Measurements from ENCODE around the gene CCL26.
"Not testable (repeated sequence)": the region's sequence is repeated elsewhere in the genome, so short reads cannot be mapped to it uniquely, and the experiment has no call there.

DNA sequence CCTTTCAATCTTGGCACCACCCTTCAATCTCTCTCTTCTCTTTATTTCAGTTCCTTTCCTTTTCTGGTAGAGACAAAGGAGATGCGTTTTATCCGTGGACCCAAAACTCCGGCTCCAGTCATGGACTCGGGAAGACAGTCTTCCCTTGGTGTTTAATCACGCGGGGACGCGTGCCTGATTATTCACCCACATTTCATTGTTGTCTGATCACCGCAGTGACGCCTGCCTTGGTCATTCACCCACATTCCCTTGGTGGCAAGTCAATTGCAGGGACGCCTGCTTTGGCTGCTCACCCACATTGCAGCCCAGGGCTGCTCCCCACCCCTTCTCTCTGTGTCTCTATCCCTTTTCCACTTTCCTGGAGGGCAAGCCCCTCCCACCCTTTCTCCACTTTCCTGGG lies 7.5 kb upstream of the CCL26 start:
- not testable (repeated sequence) for TF ChIP-seq POLR2AphosphoS5 (IDR thresholded peaks at IDR 0.05; ENCODE audit: low read depth, low read length); TAF1 (IDR thresholded peaks at IDR 0.05; ENCODE audit: borderline replicate concordance, low read depth, low read length); POLR2A (IDR thresholded peaks at IDR 0.05; ENCODE audit: low read depth, low read length)
